ENCODE results near the gene TRIP13.
"Not testable (repeated sequence)": the region's sequence is repeated elsewhere in the genome, so short reads cannot be mapped to it uniquely, and the experiment has no call there.

Gene TRIP13

GRCh38 chr5:892394-893136, at the start of gene TRIP13, which contains the start of gene BRD9:
Gene TRIP13, plus strand, starts transcription at chr5:892884. Its CDS starts 115 bp downstream, at chr5:892999.
Gene BRD9, minus strand, starts transcription at chr5:892801. Its CDS starts 144 bp downstream, at chr5:892657.
- FAIRE-seq, result no peak
- peak; percentile 100 for DNase-seq (ENCODE audit: insufficient read length, low spot score)

- not testable (repeated sequence) for FAIRE-seq; DNase-seq (ENCODE audit: insufficient read length, low spot score)
These were observed 49.3 kb upstream of the TRIP13 start for GRCh38 chr5:843371-843770.

GRCh38 chr5:843926-844325, 48.8 kb upstream of the TRIP13 start:
- DNase-seq (ENCODE audit: insufficient read length, low spot score), result not testable (repeated sequence)

GRCh38 chr5:844426-844825, 48.3 kb upstream of the TRIP13 start:
- DNase-seq (ENCODE audit: insufficient read length, low spot score); FAIRE-seq: not testable (repeated sequence)

More at GRCh38 chr5:843926-844325, 48.8 kb upstream of the TRIP13 start:
- FAIRE-seq, result not testable (repeated sequence)

GRCh38 chr5:845031-845675, 47.5 kb upstream of the TRIP13 start:
- not testable (repeated sequence) for FAIRE-seq; DNase-seq (ENCODE audit: insufficient read length, low spot score)

- DNase-seq (ENCODE audit: insufficient read length, low spot score); FAIRE-seq: not testable (repeated sequence)
These were observed 46.7 kb upstream of the TRIP13 start for GRCh38 chr5:845676-846601.

- peak; percentile 92 for FAIRE-seq
- DNase-seq (ENCODE audit: insufficient read length, low spot score), result not testable (repeated sequence)
These were observed 46.0 kb upstream of the TRIP13 start for GRCh38 chr5:846602-847091.

GRCh38 chr5:847212-847611, 45.5 kb upstream of the TRIP13 start:
- FAIRE-seq; DNase-seq (ENCODE audit: insufficient read length, low spot score): not testable (repeated sequence)

GRCh38 chr5:847736-848135, 44.9 kb upstream of the TRIP13 start:
- not testable (repeated sequence) for DNase-seq (ENCODE audit: insufficient read length, low spot score); FAIRE-seq

- FAIRE-seq, result no peak
- DNase-seq (ENCODE audit: insufficient read length, low spot score), result no peak
These were observed 44.0 kb upstream of the TRIP13 start for GRCh38 chr5:848671-849111.

GRCh38 chr5:849651-850301, 42.9 kb upstream of the TRIP13 start:
- FAIRE-seq (no peak), DNase-seq (ENCODE audit: insufficient read length, low spot score) (no peak)

- FAIRE-seq, result no peak
- no peak for DNase-seq (ENCODE audit: insufficient read length, low spot score)
These were observed 42.1 kb upstream of the TRIP13 start, which contains the start of gene ZDHHC11 for GRCh38 chr5:850511-851006. Gene ZDHHC11, minus strand, starts transcription at chr5:850986. Its CDS starts 384 bp downstream, at chr5:850602.

GRCh38 chr5:851076-851475, 41.6 kb upstream of the TRIP13 start:
- DNase-seq (ENCODE audit: insufficient read length, low spot score) (no peak), FAIRE-seq (no peak)

- no peak for FAIRE-seq
- DNase-seq (ENCODE audit: insufficient read length, low spot score), result no peak
These were observed 41.1 kb upstream of the TRIP13 start for GRCh38 chr5:851553-851952.

GRCh38 chr5:852018-852417, 40.7 kb upstream of the TRIP13 start:
- no peak for FAIRE-seq
- DNase-seq (ENCODE audit: insufficient read length, low spot score), result no peak

GRCh38 chr5:852431-853401, 40.0 kb upstream of the TRIP13 start:
- DNase-seq (ENCODE audit: insufficient read length, low spot score), result no peak
- no peak for FAIRE-seq

GRCh38 chr5:853416-854090, 39.1 kb upstream of the TRIP13 start:
- not testable (repeated sequence) for FAIRE-seq; DNase-seq (ENCODE audit: insufficient read length, low spot score)

- no peak for FAIRE-seq
- DNase-seq (ENCODE audit: insufficient read length, low spot score), result no peak
These were observed 38.5 kb upstream of the TRIP13 start for GRCh38 chr5:854217-854616.
